Thyroid gland (tissue), 4 donors: Measurements from ENCODE around the gene THBS3. TPM values are rescaled to one million over a fixed set of nuclear protein-coding genes. Genes with fewer than 3 reads are reported as not detected.
A peak's percentile ranks its signal among the peaks of the same experiment; 100 is the strongest.

Source experiments
- DNase-seq, 2 donors: peaks; one replicate each; pipeline ENCODE4 v3.0.0-alpha.2; 2019
- H3K27ac ChIP-seq, 3 donors: fragments of 200-600 bp; sonication (generic); 1 replicate in 2 of 3; 2 replicates in 1 of 3; pipeline ENCODE4 v1.5.1; 2016 to 2019; ENCODE audit warnings: mild to moderate bottlenecking in 1 of 3, moderate library complexity in 1 of 3
- H3K27me3 ChIP-seq: fragments of 200-600 bp; sonication (generic); one replicate; pipeline ENCODE4 v1.5.1; 2019
- H3K36me3 ChIP-seq, 2 donors: fragments of 200-600 bp; sonication (generic); one replicate each; pipeline ENCODE4 v1.5.1; 2016 to 2019
- H3K4me1 ChIP-seq, 2 donors: fragments of 200-600 bp; sonication (generic); one replicate each; pipeline ENCODE4 v1.5.1; 2017 to 2019
- H3K4me3 ChIP-seq, 3 donors: fragments of 200-600 bp; sonication (generic); replicated peaks in 1 of 3; 1 replicate in 2 of 3; 2 replicates in 1 of 3; pipeline ENCODE4 v1.5.1; 2016; ENCODE audit warnings: mild to moderate bottlenecking in 1 of 3
- H3K9me3 ChIP-seq: fragments of 200-600 bp; sonication (generic); one replicate; pipeline ENCODE4 v1.5.1; 2017
- POLR2A ChIP-seq, 2 donors: fragments of 450-650 bp; IDR thresholded peaks; one replicate each; pipeline ENCODE4 v1.6.1; 2017; ENCODE audit warnings: antibody characterized with exemption in 2 of 2, mild to moderate bottlenecking in 2 of 2, moderate library complexity in 1 of 2
- WGBS, 2 donors: methylation state at CpG; one replicate each; pipeline ENCODE4 v1.1.5; 2017; 5-methylcytosine and 5-hydroxymethylcytosine counted together
- intact Hi-C: fragments of 100-400 bp; cut with DNase I; formaldehyde crosslinking; loops from one replicate; pipeline ENCODE4 v1.15.1; 2023
- total RNA-seq, 4 donors: library from RNA; depleted of rRNA; stranded (reverse); fragments of >200 nt; gene quantifications; one replicate each; pipeline ENCODE4 v1.2.3, GENCODE V29; 2016
- TF ChIP-seq, protein P1 (sequence below), 6 experiments: fragments of 200-600 bp in 3 of 6; fragments of 450-650 bp in 3 of 6; sonication (generic) in 3 of 6; IDR thresholded peaks; one replicate each; pipeline ENCODE4 v1.5.1; 2016 to 2019; ENCODE audit warnings: antibody characterized with exemption in 6 of 6, mild to moderate bottlenecking in 2 of 6, inconsistent platforms in 1 of 6, moderate library complexity in 1 of 6

The THBS3 gene
- total RNA-seq, 4 donors from 2014 or later: 8.5 to 25.7 (median 18.2) TPM

DNA sequence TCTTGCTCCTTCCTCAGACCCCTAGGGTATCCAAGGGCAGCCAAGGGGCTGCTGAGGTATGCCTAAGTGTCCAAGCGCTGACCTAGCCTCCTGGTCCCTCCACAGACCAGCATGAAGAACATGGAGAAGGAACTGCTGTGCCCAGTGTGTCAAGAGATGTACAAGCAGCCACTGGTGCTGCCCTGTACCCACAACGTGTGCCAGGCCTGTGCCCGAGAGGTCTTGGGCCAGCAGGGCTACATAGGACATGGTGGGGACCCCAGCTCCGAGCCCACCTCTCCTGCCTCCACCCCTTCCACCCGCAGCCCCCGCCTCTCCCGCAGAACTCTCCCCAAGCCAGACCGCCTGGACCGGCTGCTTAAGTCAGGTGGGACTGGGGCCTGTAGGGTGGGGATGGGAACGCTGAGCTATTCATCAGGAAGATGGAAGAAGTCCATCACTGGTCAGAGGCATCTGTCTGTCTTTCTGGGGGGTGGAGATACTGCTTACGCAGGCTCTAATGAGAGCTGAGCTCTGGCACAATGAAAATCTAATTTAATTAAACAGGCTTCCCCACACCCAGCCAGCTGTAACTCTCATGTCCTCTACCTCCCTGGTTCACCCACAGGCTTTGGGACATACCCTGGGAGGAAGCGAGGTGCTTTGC, 32.3 kb downstream of the THBS3 start:
- Histone ChIP-seq H3K4me3 (no peak overlapping the region), H3K4me1 (peaks cover 12 to 23% of the 10 kb centered on the region in 2 donors), H3K27ac (no peak overlapping the region), H3K36me3 (peaks cover 0 to 2% of the 10 kb centered on the region in 2 donors), H3K9me3 (no peaks in the 10 kb centered on the region), H3K27me3 (peaks cover 7% of the 10 kb centered on the region)
- intact Hi-C loops: no loop called here
- DNase-seq: no peak
- no peak for TF ChIP-seq POLR2A (IDR thresholded peaks at IDR 0.05)
- TF ChIP-seq, protein P1, sequence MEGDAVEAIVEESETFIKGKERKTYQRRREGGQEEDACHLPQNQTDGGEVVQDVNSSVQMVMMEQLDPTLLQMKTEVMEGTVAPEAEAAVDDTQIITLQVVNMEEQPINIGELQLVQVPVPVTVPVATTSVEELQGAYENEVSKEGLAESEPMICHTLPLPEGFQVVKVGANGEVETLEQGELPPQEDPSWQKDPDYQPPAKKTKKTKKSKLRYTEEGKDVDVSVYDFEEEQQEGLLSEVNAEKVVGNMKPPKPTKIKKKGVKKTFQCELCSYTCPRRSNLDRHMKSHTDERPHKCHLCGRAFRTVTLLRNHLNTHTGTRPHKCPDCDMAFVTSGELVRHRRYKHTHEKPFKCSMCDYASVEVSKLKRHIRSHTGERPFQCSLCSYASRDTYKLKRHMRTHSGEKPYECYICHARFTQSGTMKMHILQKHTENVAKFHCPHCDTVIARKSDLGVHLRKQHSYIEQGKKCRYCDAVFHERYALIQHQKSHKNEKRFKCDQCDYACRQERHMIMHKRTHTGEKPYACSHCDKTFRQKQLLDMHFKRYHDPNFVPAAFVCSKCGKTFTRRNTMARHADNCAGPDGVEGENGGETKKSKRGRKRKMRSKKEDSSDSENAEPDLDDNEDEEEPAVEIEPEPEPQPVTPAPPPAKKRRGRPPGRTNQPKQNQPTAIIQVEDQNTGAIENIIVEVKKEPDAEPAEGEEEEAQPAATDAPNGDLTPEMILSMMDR (IDR thresholded peaks at IDR 0.05): no peak
- 77 to 89% methylated on average over 3 to 11 of the region's 12 CpGs for WGBS, 2 donors

DNA sequence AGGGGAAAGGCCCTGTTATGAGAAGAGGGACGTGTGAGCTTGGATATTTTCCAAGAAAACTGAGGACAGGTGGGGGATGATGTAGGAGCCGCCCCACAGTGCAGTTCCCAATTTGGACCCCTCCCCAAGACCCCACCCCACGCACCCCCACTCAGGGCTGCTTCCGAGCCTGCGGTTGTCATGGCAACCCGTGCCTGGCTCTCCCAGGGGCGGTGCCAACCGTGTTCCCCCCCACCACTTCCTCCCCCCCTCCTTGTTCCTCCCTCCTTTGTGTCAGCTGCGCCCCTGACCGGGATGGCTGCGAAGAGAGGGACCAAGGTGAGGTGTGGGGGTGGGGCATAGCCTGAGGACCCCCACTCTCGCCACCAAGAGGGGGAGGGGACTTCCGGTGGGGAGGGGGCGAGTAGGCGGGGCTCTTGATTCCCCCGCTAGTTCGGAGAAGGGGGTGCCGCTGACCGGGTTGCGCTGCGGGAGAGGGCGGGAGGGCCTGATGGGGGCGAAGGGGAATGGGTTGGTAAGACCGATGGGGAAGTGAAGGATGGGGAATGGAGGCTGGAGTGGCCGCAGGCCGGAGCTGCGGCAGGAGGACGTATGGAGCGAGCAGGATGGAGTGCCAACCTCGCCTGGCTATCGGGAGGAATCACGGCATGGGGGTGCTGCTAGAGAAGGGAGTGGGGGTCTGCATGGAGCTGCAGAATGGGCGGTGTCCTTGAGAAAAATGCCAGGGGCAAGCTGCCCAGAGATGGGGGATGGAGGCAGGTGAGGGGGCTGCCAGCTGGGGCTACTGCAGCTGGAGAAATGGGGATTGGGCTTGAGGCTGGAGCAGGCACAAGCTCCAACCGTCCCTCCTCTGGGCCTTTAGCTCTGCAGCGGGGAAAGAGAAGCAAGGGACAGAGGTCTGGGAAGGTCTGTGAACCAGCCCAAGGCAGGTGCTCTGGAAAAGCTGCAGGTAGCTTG, 33.1 kb downstream of the THBS3 start:
- Histone ChIP-seq H3K4me1 (peaks cover 12 to 23% of the 10 kb centered on the region in 2 donors), H3K27me3 (peaks cover 7% of the 10 kb centered on the region), H3K9me3 (no peaks in the 10 kb centered on the region), H3K36me3 (peaks cover 0 to 3% of the 10 kb centered on the region in 2 donors), H3K27ac (no peak overlapping the region), H3K4me3 (peak overlapping the region in 1 of 3 donors; percentile 59)
- DNase-seq: no peak
- WGBS, 2 donors: 5 to 8% methylated on average over 22 to 32 of the region's 35 CpGs
- intact Hi-C loops: no loop called here
- TF ChIP-seq POLR2A (IDR thresholded peaks at IDR 0.05): no peak
- TF ChIP-seq, protein P1 (IDR thresholded peaks at IDR 0.05): no peak

DNA sequence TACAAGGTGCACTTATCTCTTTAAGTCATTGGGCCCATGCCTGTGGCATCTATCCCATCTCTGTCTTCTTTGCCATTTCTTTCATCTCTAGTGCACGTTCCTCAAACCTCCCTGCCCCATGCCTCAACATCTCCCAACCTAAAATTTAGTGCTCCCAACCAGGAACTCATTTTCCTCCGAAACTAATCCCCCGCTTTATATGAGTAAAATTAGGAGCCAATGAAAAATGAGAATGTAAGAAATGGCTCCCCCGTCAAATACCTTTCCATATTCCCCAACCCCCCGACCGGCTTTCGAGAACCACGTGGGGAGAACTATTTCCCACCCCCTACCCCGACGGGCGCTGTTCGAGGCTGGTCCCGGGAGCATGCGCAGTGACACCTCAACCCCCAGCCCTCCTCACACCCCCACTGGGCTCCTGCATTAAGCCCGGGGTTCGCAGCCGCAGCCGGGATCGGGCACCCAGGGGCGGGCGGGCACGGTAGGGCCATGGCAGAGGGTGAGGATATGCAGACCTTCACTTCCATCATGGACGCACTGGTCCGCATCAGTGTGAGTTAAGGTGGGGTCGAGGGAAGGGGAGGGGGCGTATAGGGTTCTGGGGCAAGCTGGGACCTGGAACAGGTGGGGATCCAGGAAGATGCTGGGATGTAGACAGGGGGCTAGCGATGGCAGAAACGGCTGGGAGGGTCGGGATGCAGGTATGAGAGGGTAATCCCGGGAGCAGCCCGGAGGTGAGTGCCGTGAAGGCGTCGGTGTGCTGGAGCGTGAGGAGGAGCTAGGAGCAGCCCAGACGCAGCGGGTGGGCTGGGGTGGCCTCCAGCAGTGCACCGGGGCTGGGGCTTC, 34.0 kb downstream of the THBS3 start, which contains the start of gene TRIM46:
Gene TRIM46, plus strand, starts transcription at position 372 of the 846 bp plus-strand sequence. Its CDS starts 118 bp downstream, at position 490.
- H3K9me3 ChIP-seq: no peaks in the 10 kb centered on the region
- no peak for TF ChIP-seq POLR2A (IDR thresholded peaks at IDR 0.05)
- TF ChIP-seq, protein P1 (IDR thresholded peaks at IDR 0.05): peak in 1 of 6 experiments; percentile 25
- peaks cover 7% of the 10 kb centered on the region for H3K27me3 ChIP-seq
- no peak for DNase-seq
- H3K36me3 ChIP-seq: peaks cover 8 to 10% of the 10 kb centered on the region in 2 donors
- H3K4me3 ChIP-seq: peak within 1 kb of the TSS; percentile 56 to 77 (median 59)
- intact Hi-C loops: no loop called here
- peak within 1 kb of the TSS; percentile 45 to 87 (median 83) for H3K27ac ChIP-seq
- peaks cover 12 to 23% of the 10 kb centered on the region in 2 donors for H3K4me1 ChIP-seq
- 1 to 2% methylated on average over 38 of the region's 38 CpGs for WGBS, 2 donors

GRCh38 chr1:155172732-155173477, 34.8 kb downstream of the THBS3 start, which contains the start of gene KRTCAP2:
KRTCAP2 (minus strand) TSS chr1:155173304; CDS start chr1:155173224, 80 bp downstream.
- intact Hi-C loops: no loop called here
- peak in 1 of 2 donors; percentile 66 for TF ChIP-seq POLR2A (IDR thresholded peaks at IDR 0.05)
- TF ChIP-seq, protein P1 (IDR thresholded peaks at IDR 0.05): peak; percentile 91 to 99 (median 94)
- Histone ChIP-seq H3K4me3 (peak within 1 kb of the TSS; percentile 56 to 77 (median 59)), H3K27me3 (peaks cover 7% of the 10 kb centered on the region), H3K27ac (peak within 1 kb of the TSS; percentile 45 to 87 (median 83)), H3K9me3 (no peaks in the 10 kb centered on the region), H3K4me1 (peaks cover 12 to 23% of the 10 kb centered on the region in 2 donors), H3K36me3 (peaks cover 8 to 10% of the 10 kb centered on the region in 2 donors)
- WGBS, 2 donors: 1% methylated on average over 23 to 40 of the region's 57 CpGs
- DNase-seq: peak; percentile 94 to 95
